HPDE6-E6E7 (cell line): ENCODE results near the gene CD59.
"Not testable (repeated sequence)": the region's sequence is repeated elsewhere in the genome, so short reads cannot be mapped to it uniquely, and the experiment has no call there.

Experiments
- DNase-seq: peaks from one replicate; pipeline ENCODE4 v3.0.0; 2011; ENCODE audit warnings: missing footprints; ENCODE audit errors: extremely low spot score

Gene CD59

DNA sequence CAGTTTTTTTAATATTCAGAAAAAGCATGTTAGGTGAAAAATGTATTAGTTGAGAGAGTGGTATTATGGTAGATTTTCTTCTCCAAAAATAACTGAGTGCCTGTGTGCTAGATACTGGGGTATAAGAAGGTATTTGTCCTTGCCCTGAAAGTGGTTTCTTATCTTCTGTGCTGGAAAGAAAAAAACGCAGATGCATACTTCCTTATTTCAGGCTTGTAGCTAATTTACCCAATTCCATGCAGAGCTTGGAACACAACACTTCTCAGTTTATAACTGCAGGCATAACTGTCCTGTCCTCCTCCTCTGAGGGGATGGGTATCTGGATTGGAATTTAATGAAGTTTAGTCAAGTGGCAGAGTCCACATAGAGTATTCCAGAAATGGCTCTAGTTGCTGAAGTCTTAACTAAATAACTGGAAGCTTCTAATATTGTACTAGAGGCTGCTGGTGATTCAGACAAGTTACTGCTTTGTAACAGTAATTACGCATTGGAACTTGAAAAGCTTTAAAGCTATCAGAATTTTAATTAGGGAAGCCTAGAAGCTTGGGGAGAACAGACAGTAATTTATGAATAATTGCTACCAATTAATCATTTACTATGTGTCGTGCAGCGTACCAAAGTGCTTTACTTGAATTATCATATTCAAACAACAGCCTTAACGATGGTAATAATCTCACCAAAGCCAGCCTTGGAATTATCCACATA lies 22.9 kb downstream of the CD59 start:
- no peak for DNase-seq

- no peak for DNase-seq
Measured at GRCh38 chr11:33712436-33712835, 23.8 kb downstream of the CD59 start.

DNA sequence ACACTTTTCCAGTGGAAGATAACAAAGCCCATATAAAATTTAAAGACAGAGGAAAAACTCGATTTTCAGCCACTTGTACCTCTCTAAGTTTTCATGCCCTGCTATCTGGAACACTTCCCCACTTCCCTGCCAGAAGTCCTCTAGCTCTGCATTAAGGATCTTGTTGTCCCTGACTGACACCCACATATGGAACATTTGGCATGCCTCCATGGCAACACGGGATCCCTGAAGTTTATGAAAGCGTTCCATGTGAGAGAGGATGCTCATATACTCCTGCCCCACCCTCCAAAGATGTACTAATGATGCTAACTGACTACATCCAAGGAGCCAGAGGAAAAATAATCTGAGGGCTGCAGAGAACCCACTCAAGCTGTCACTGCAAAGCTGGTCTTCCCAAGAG lies 26.8 kb downstream of the CD59 start:
- DNase-seq: no peak

DNA sequence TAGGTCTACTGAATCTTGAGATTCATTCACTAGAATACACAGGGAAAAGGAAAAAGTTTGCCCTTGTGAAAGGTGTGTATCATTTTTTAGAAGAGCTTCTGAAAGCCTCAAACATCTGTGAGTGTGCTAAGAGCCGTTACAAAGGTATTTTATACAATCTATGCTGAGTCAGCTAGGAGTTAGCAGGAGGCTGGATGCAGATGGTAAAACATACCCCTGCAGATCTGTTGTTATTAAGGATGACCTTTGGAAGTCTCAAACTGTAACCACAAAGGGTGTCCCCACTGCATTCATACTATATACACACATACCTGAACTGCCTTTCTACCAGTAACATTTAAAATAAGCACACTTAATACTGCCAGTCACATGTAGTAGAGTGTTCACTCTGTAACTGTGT lies 27.2 kb downstream of the CD59 start:
- DNase-seq: no peak

GRCh38 chr11:33707831-33708230 lies 28.4 kb downstream of the CD59 start:
- not testable (repeated sequence) for DNase-seq

DNA sequence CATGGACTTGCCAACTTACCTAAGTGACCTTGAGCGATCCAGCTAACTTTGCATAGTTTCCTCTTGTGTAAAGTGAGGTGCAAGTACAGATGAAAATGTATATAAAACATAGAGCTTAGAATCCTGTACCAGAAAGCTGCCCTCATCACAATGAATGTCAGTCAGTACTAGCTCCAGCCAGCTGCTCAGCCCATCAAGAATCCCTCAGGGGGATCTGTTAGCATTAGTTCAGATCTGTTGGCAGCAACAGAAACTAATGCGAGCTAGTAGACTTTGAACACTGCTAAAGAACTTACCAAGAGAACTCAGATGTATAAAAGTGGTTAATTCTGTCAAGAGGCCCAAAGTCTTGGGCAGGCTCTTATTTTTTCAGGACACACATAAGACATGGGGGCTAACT lies 29.3 kb downstream of the CD59 start:
- DNase-seq: no peak

- DNase-seq: no peak
Measured at GRCh38 chr11:33706546-33706945, 29.7 kb downstream of the CD59 start.

DNA sequence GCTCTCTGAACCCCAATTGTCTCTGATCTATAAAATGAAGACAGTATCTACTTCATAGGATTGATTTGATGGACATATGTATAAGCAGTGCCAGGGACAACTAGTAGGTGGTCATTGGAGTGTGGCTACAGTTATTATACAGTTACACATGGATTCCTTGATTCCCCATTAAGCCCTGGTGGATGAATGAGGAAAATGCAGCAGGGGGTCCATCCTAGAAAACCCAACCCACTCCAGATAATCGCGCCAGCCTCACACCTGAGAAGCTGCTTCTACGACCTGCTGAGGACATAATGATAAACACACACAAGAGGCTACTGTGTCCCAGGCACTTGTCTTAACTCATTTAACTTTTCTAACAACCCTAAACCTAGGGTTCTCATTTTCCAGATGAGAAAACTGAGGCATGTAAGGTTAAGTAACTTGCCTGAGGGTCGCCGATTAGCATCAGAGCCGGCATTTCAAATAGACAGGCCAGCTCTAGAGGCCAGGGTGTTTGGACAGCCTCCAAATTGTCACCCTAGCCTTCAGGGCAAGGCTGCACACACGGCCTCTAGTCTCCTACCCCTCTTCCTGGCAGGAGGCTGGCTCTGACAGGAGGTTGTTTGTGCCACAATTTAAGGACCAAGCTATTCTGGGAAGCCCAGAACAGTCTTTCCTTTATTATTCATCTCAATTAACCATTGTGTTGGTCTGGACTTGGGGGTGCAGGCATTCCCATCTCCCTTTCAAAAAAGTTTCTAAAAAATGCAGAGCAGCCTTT lies 31.8 kb downstream of the CD59 start:
- no peak for DNase-seq

DNA sequence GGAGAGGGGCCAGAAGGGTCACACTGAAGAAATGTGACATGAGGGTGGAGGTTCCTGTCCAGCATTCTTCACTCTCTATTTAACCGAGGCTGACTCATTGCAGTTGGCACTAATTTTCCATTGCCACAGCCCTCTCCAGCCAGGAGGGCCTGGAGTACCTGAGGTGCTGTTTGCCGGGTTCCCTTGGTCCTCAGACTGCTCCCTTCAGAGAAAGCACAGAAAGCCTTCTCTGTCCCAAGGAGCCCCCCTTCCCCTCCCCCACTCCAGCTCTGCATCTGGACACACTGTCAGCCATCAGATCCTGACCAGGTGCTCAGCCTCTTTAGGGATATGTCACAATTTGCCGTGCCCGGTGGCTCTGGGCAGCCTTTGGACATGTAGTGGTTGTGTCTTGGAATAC lies 32.4 kb downstream of the CD59 start:
- DNase-seq: no peak

DNA sequence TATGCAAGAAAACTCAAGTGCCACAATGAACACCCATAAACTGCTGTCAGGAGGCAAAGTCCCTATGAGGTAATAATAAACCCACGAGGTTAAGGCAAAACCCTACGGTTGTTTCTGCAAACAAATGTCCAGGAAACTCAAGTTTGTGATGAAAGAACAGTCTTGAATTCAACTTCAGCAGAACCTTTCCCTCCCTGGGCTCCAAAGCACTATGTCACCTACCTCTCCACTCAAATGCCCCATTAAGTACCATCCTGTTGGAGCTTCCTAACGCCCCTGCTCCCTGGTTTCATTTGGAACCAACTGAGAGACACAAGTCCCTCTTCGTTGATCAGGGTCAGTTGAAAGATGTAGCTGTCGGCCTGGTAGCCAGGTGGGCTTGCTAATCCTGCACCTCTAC lies 33.0 kb downstream of the CD59 start:
- DNase-seq: no peak

GRCh38 chr11:33701302-33702230 lies 34.7 kb downstream of the CD59 start:
- no peak for DNase-seq

DNA sequence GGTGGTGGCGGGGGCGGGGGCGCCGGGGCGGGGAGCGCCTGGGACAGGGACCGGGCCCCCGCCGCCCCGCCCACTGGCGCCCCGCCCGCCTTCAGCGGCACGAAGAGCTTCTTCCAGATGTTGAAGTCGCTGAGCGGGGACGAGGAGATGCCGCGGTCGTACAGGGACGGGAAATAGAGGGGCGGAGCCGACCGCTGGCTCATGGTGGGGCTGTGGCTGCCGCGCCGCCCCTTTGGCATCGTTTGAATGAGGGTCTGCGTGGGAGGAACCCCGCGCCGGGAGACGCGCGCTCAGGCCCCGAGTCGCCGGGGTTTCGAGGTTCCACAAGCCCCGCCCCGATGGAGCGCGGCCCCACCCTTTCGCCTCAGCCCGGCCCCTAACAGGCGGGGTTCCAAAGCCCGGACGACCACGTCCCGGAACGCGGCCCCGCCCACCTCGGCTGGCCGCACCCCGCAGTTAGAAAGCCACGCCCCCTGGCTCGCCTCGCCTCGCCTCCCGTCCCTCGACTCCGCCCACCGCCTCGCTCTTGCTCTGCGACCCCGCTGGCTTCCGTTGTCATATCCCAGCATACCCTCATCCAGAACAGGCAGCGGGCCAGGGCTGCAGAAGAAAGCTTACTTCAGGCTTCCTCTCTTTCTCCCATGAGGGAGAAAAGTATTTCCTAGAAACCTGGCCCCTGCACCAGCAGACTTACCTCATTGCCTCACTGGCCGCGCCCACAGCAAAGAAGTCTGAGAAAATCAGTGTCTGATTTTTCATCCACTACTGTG lies 35.5 kb downstream of the CD59 start, which contains the start of gene C11orf91:
Gene C11orf91 (minus strand): TSS at position 325 of the 770 bp plus-strand sequence. CDS start 86 bp downstream, at position 239.
- no peak for DNase-seq

DNA sequence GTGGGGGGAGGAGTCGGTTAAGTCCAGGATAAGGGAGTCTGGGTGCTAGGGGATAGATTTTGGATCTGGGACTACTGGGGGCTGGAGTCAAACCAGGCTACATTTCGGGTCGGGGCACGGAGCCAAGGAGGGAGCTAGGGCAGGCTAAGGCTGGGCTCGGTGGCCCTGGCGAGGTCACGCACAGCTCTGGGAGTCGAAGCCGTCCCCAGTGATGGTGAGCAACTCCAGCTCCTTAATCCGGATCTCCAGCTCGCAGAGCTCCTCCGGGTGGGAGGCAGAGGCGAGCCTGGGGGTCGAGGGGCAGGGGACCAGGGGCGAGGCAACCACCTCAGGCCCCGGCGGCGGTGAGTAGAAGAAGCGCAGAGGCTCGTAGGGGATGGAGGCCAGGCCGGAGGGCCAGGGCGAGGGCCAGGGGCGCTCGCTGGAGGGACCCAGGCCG lies 36.1 kb downstream of the CD59 start:
- no peak for DNase-seq

- DNase-seq: no peak
Measured at GRCh38 chr11:33699515-33700062, 36.6 kb downstream of the CD59 start.

DNA sequence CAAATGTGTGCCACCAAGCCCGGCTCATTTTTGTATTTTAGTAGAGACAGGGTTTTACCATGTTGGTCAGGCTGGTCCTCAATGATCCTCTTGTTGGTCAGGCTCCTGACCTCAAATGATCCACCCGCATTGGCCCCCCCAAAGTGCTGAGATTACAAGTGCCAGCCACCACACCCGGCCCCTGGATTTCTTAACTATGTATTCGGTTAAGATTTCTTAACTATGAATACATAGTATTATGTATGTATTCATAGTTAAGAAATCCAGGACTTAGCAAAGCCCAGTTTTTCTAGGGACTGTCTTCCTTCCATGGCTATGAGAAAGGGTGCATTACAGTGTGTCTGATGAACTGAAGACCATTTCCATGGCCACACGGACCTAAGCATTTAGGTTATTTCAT lies 37.3 kb downstream of the CD59 start:
- DNase-seq: no peak

DNA sequence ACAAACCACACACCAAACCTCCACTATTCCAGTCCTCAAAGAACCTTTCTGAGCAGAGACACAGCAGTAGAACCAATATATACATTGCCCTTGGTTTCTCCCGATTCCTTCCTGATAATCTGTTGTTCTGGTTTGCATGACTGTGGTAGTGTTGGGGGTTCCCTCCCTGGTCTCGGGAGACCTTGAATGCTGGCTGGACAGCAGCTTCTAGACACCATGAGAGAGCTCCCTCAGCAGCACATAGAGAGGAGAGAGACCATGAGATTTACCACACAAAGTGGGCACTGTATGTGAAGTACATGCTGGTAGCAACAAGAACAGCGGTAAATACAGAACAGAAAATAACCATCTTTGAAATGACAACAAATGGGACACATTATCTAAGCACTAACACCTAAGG lies 38.2 kb downstream of the CD59 start:
- no peak for DNase-seq

- DNase-seq: no peak
Measured at GRCh38 chr11:33696931-33697638, 39.1 kb downstream of the CD59 start.

DNA sequence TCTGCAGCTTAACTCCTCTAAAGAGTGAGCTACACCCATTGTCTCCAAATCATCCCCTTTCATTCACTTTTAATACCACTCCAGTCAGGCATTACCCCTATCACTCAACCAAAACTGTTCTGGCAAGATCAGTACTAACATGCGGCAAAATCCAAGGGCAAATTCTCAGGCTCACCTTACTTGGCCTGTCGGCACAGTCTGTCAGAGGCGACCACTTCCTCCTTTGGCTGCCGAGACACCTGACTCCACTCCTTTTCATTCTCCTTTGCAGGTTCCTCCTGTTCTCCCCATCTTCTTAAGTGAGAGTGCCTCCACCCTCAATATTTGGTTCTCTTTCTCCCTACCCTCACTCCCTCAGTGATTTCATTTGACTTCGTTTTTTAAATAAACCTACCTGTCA lies 39.8 kb downstream of the CD59 start:
- no peak for DNase-seq

DNA sequence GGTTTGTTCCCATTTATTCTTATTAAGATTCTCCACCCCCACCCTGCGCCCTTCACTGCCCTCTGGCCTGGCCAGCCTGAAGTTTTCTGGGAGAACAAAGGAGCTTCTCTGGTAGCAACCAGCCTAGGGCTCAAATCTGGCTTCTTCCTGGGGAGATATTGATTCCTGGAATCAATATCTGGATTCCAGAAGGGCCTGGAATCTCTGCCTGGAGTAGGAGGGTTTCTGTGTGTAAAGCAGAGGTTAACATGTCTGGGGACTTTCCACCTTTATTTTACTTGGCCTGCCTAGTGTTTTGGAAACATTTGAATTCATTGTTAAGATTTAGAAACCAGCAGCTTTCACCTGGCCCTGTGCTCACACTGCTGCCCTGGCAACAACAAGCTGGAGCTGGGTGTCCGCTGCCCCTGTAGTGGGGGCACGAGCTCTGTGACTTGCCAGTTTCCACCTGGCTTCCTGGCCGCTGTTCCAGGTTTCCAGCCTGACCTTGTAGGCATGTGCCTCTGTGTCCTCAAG lies 41.1 kb downstream of the CD59 start:
- no peak for DNase-seq

DNA sequence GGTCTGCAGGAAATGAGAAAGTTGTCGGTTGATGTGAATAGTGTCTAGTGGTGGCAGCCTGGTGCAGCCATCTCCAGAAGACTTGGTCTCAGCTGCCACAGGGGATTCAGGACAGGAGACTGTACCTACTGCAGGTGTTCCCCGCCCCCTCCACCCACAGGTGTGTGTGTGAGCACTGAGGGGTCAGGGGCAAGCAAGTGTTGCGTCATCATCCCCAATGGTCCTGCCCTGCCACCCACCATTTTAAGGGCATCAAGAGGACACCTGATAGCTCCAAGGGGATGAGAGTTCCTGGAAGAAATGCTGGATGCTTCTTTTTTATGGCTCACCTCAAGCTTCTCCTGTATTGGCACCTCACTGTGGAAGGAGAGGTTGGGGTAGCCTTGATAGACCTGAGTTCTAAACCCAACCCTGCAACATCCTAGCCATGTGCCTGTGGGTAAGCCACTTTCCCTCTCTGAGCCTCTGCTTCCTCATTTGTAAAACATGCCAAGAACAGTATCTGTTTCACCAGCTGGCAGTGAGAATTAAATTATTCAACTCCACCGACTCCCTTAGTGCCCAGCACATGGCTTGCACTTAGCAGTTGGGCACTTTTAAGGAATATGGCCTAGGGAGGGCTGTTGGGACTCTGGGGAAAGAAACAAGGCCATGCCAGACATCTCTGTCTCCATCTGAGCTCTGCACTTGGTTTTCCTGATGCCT lies 41.7 kb downstream of the CD59 start:
- DNase-seq: no peak
